ENCODE measurements around the gene ZDHHC6. TPM values are rescaled to one million over a fixed set of nuclear protein-coding genes. Genes with fewer than 3 reads are reported as not detected.
"Not testable (repeated sequence)": the region's sequence is repeated elsewhere in the genome, so short reads cannot be mapped to it uniquely, and the experiment has no call there.

ZDHHC6 gene
- total and polyA plus RNA-seq, 11 donors = 10.0 to 26.1 (median 16.5) TPM

GRCh38 chr10:112388548-112388947 is 58.2 kb downstream of the ZDHHC6 start:
- WGBS, 4 donors = 49 to 93% (median 74%) methylated on average over 2 of the region's 2 CpGs
- no peaks in the 10 kb centered on the region for H3K9me3 ChIP-seq
- no peaks in the 10 kb centered on the region for H3K27me3 ChIP-seq
- intact Hi-C loops (cut with DNase I) = loop anchor here in 1 of 10 donors (2.0 kb wide), 1 partner anchor 28 kb away; no protein-coding TSS in a partner anchor
- H3K36me3 ChIP-seq = no peaks in the 10 kb centered on the region
- peak overlapping the region in 7 of 12 donors; percentile 13 to 83 (median 59) for H3K27ac ChIP-seq
- peaks cover 0 to 22% (median 2%) of the 10 kb centered on the region in 12 donors for H3K4me1 ChIP-seq
- ATAC-seq (no peak), DNase-seq (no peak)
- no peak for TF ChIP-seq CTCF (IDR thresholded peaks at IDR 0.05)
- no peak for TF ChIP-seq POLR2A (IDR thresholded peaks at IDR 0.05)
- H3K4me3 ChIP-seq = no peak overlapping the region

- 83 to 87% (median 85%) methylated on average over 7 of the region's 7 CpGs for WGBS, 4 donors
- not testable (repeated sequence) for H3K4me3 ChIP-seq, DNase-seq, H3K9me3 ChIP-seq, ATAC-seq, H3K27me3 ChIP-seq, H3K36me3 ChIP-seq
- peak overlapping the region in 1 of 12 donors; percentile 80 for H3K27ac ChIP-seq
- intact Hi-C loops (cut with DNase I) = loop anchor here in 1 of 10 donors (2.0 kb wide), 1 partner anchor 27 kb away; no protein-coding TSS in a partner anchor
- H3K4me1 ChIP-seq = peaks cover 0 to 22% (median 5%) of the 10 kb centered on the region in 12 donors
Measured at GRCh38 chr10:112388056-112388455, 58.7 kb downstream of the ZDHHC6 start.

- ATAC-seq (no peak), DNase-seq (no peak)
- Histone ChIP-seq H3K9me3 (no peaks in the 10 kb centered on the region), H3K4me3 (no peak overlapping the region), H3K36me3 (no peaks in the 10 kb centered on the region), H3K4me1 (peaks cover 0 to 15% (median 5%) of the 10 kb centered on the region in 12 donors), H3K27me3 (no peaks in the 10 kb centered on the region), H3K27ac (no peak overlapping the region)
- intact Hi-C loops (cut with DNase I) = no loop called here
- TF ChIP-seq CTCF (IDR thresholded peaks at IDR 0.05) (no peak), POLR2A (IDR thresholded peaks at IDR 0.05) (no peak)
- 77 to 87% (median 82%) methylated on average over 4 of the region's 4 CpGs for WGBS, 4 donors
Measured at GRCh38 chr10:112385201-112385600, 61.5 kb downstream of the ZDHHC6 start.

- ATAC-seq (no peak), DNase-seq (no peak)
- Histone ChIP-seq H3K36me3 (no peaks in the 10 kb centered on the region), H3K27me3 (no peaks in the 10 kb centered on the region), H3K9me3 (no peaks in the 10 kb centered on the region), H3K4me1 (peaks cover 0 to 14% (median under 1%) of the 10 kb centered on the region in 12 donors), H3K4me3 (no peak overlapping the region), H3K27ac (no peak overlapping the region)
- TF ChIP-seq CTCF (IDR thresholded peaks at IDR 0.05) (no peak), POLR2A (IDR thresholded peaks at IDR 0.05) (no peak)
- 82 to 94% (median 84%) methylated on average over 2 of the region's 2 CpGs for WGBS, 4 donors
- intact Hi-C loops (cut with DNase I) = no loop called here
Measured at GRCh38 chr10:112384141-112384540, 62.6 kb downstream of the ZDHHC6 start.

GRCh38 chr10:112383325-112383724 is 63.4 kb downstream of the ZDHHC6 start:
- no peak overlapping the region for H3K27ac ChIP-seq
- no peaks in the 10 kb centered on the region for H3K27me3 ChIP-seq
- intact Hi-C loops (cut with DNase I) = no loop called here
- WGBS, 4 donors = 46 to 68% (median 53%) methylated on average over 3 of the region's 3 CpGs
- H3K9me3 ChIP-seq = no peaks in the 10 kb centered on the region
- TF ChIP-seq POLR2A (IDR thresholded peaks at IDR 0.05) (no peak), CTCF (IDR thresholded peaks at IDR 0.05) (no peak)
- no peaks in the 10 kb centered on the region for H3K36me3 ChIP-seq
- no peak overlapping the region for H3K4me3 ChIP-seq
- DNase-seq (no peak), ATAC-seq (peak in 2 of 4 donors; percentile 24 to 74)
- H3K4me1 ChIP-seq = peaks cover 0 to 14% (median 0%) of the 10 kb centered on the region in 12 donors
